ENCODE measurements around the gene RPUSD2.

Gene RPUSD2

DNA sequence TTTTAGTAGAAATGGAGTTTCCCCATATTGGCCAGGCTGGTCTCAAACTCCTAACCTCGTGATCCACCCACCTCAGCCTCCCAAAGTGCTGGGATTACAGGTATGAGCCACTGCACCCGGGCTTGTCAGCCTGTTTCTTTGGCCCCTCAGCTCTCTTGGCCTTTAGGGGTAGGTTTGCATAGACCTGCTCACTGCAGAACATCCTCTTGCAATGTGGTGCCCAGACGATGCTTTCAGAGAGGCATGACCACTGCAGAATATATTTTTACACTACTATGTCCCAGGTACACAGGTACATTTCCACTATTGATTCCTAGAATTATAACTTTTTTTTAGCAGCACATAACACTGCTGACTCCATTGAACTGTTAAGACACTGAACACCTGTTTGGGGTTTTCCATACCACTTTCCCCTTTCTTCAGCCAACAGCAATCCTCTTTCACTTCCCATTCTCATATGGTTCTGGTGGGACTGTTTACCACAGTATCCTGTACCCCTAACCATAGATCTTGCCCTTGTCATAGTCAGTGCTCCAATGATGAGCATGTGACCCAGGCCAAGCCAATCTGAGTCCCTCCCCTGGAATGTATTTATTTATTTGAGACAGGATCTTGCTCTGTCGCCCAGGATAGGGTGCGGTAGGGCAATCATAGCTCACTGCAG lies 25.3 kb upstream of the RPUSD2 start:
- Histone ChIP-seq H3K4me3 (ENCODE audit: severe bottlenecking) (no peak overlapping the region), H3K27me3 (ENCODE audit: insufficient read depth, poor library complexity, severe bottlenecking) (no peaks in the 10 kb centered on the region), H3K4me1 (ENCODE audit: insufficient read depth, poor library complexity, severe bottlenecking) (no peaks in the 10 kb centered on the region), H3K36me3 (ENCODE audit: low read depth) (no peaks in the 10 kb centered on the region; the same call in 1 of the 2 replicates), H3K27ac (ENCODE audit: poor library complexity, severe bottlenecking) (no peak overlapping the region), H3K9me3 (ENCODE audit: severe bottlenecking) (no peaks in the 10 kb centered on the region)
- ATAC-seq (ENCODE audit: low read depth): 0 out of 3 replicates have a peak, but pooled peaks have one; percentile 5
- no peak for DNase-seq (ENCODE audit: low spot score)
- TF ChIP-seq, protein P1, sequence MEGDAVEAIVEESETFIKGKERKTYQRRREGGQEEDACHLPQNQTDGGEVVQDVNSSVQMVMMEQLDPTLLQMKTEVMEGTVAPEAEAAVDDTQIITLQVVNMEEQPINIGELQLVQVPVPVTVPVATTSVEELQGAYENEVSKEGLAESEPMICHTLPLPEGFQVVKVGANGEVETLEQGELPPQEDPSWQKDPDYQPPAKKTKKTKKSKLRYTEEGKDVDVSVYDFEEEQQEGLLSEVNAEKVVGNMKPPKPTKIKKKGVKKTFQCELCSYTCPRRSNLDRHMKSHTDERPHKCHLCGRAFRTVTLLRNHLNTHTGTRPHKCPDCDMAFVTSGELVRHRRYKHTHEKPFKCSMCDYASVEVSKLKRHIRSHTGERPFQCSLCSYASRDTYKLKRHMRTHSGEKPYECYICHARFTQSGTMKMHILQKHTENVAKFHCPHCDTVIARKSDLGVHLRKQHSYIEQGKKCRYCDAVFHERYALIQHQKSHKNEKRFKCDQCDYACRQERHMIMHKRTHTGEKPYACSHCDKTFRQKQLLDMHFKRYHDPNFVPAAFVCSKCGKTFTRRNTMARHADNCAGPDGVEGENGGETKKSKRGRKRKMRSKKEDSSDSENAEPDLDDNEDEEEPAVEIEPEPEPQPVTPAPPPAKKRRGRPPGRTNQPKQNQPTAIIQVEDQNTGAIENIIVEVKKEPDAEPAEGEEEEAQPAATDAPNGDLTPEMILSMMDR (IDR thresholded peaks at IDR 0.05; ENCODE audit: poor library complexity, severe bottlenecking): no peak

DNA sequence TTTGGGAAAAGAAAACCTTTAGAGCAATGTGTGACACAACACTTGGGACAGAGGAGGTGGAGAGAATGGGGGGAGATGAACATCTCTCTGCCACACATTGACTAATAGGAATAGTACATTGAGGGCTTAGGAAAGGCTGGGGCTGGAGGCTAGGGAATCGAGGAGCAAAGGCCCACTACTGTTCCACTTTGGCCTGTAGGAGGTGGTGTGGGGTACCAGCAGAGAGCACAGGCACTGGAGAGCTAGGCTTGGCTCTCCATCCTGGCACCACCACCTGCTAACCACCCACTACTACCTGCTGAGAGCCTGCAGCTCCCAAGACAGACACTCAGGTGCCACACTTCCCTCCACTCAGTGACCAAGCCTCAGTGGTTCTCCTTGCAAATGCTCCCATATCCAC lies 23.6 kb upstream of the RPUSD2 start:
- ATAC-seq (ENCODE audit: low read depth) (peak; percentile 32; the same call in 2 of the 3 replicates), DNase-seq (ENCODE audit: low spot score) (no peak)
- Histone ChIP-seq H3K4me3 (ENCODE audit: severe bottlenecking) (no peak overlapping the region), H3K36me3 (ENCODE audit: low read depth) (peaks cover 2% of the 10 kb centered on the region), H3K27me3 (ENCODE audit: insufficient read depth, poor library complexity, severe bottlenecking) (no peaks in the 10 kb centered on the region), H3K27ac (ENCODE audit: poor library complexity, severe bottlenecking) (no peak overlapping the region), H3K9me3 (ENCODE audit: severe bottlenecking) (no peaks in the 10 kb centered on the region), H3K4me1 (ENCODE audit: insufficient read depth, poor library complexity, severe bottlenecking) (no peaks in the 10 kb centered on the region)
- TF ChIP-seq, protein P1 (IDR thresholded peaks at IDR 0.05; ENCODE audit: poor library complexity, severe bottlenecking): no peak

DNA sequence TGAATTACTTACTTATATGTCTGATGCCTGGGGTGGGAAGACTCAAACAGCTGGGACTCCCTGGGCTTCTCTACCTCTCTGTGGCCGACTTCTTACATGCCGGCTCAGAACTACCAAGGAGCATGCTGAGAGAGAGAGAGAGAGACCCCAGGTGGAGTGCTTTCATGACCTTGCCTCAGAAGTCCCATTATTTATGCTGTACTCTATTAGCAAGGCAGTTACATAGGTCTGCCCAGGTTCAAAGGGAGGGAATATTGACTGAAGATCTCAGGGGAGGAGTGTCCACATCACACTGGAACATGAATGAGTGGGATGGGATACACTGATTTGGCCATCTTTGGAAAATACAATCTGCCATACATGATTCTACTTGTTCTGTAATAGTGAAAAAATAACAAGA lies 20.5 kb upstream of the RPUSD2 start:
- Histone ChIP-seq H3K4me1 (ENCODE audit: insufficient read depth, poor library complexity, severe bottlenecking) (no peaks in the 10 kb centered on the region), H3K27me3 (ENCODE audit: insufficient read depth, poor library complexity, severe bottlenecking) (no peaks in the 10 kb centered on the region), H3K9me3 (ENCODE audit: severe bottlenecking) (no peaks in the 10 kb centered on the region), H3K4me3 (ENCODE audit: severe bottlenecking) (no peak overlapping the region), H3K27ac (ENCODE audit: poor library complexity, severe bottlenecking) (no peak overlapping the region), H3K36me3 (ENCODE audit: low read depth) (peaks cover 20% of the 10 kb centered on the region)
- ATAC-seq (ENCODE audit: low read depth) (no peak), DNase-seq (ENCODE audit: low spot score) (no peak)
- TF ChIP-seq, protein P1 (IDR thresholded peaks at IDR 0.05; ENCODE audit: poor library complexity, severe bottlenecking): no peak

DNA sequence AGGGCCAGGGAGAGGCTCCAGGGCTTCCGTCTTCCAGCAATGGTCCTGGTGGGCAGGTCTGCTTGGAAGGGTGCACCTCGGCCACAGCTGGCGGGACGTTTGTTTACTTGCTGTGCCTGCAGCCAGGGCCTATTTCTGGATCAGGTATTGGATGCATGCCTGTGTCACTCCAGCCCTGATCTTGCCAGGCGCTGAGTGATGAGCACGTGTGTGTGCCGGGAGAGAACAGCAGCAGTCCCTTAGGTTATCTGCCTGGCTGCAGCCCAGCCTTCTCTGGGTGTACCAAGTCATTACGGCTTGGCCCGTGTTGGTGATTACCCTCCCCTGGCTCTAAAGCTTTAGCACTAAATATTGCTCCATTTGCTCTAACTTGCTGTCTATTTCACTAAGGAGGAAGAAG lies 19.2 kb upstream of the RPUSD2 start:
- H3K27me3 ChIP-seq (ENCODE audit: insufficient read depth, poor library complexity, severe bottlenecking): no peaks in the 10 kb centered on the region
- H3K27ac ChIP-seq (ENCODE audit: poor library complexity, severe bottlenecking): no peak overlapping the region
- H3K4me3 ChIP-seq (ENCODE audit: severe bottlenecking): no peak overlapping the region
- no peaks in the 10 kb centered on the region for H3K9me3 ChIP-seq (ENCODE audit: severe bottlenecking)
- no peak for ATAC-seq (ENCODE audit: low read depth)
- TF ChIP-seq, protein P1 (IDR thresholded peaks at IDR 0.05; ENCODE audit: poor library complexity, severe bottlenecking): no peak
- DNase-seq (ENCODE audit: low spot score): no peak
- H3K36me3 ChIP-seq (ENCODE audit: low read depth): peaks cover 25% of the 10 kb centered on the region
- H3K4me1 ChIP-seq (ENCODE audit: insufficient read depth, poor library complexity, severe bottlenecking): no peaks in the 10 kb centered on the region

DNA sequence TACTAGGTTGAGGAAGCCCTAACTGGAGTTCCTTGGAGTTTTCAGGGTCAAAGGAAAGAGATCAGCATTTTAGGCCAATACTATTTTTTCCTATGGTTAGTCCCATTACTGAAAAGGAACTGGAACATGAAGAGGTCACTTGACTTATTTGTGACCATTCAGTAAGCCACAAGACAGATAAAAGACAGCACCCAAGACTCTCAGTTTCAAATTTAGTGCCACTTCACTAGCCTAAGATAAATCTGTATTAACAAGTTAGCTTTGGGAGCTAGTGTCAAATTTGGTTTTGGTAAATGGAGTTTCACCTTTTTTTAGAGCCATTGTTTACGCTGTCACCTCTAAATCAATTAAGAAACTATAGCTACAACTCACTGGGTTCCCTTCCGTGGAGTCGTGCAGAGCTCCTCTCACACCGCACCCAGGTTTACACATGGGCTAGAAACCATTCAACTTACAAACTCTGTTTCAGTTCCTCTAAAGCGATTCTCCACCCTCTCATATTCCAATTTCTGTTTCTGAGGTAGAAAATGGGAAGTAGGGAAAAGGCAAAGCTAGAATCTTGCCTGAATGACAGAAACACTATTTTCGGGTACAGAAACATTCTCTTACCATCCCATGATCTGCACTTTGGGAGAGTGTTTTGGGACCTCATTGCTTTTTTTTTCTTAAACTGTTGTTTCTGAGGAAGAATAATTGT lies 18.6 kb upstream of the RPUSD2 start:
- Histone ChIP-seq H3K27me3 (ENCODE audit: insufficient read depth, poor library complexity, severe bottlenecking) (no peaks in the 10 kb centered on the region), H3K27ac (ENCODE audit: poor library complexity, severe bottlenecking) (no peak overlapping the region), H3K9me3 (ENCODE audit: severe bottlenecking) (no peaks in the 10 kb centered on the region), H3K4me1 (ENCODE audit: insufficient read depth, poor library complexity, severe bottlenecking) (no peaks in the 10 kb centered on the region), H3K4me3 (ENCODE audit: severe bottlenecking) (no peak overlapping the region), H3K36me3 (ENCODE audit: low read depth) (peaks cover 31% of the 10 kb centered on the region)
- TF ChIP-seq, protein P1 (IDR thresholded peaks at IDR 0.05; ENCODE audit: poor library complexity, severe bottlenecking): no peak
- ATAC-seq (ENCODE audit: low read depth): no peak
- no peak for DNase-seq (ENCODE audit: low spot score)
